Ramos (cell line): ENCODE data around the gene KCNQ1.

Experiments used
- in situ Hi-C: fragments of 300-500 bp; cut with MboI; formaldehyde crosslinking; loops from one replicate; pipeline ENCODE4 v1.14.3; 2022; ENCODE audit warnings: low sequenced_read_pairs; ENCODE audit not compliant: unreplicated experiment

The KCNQ1 gene

DNA sequence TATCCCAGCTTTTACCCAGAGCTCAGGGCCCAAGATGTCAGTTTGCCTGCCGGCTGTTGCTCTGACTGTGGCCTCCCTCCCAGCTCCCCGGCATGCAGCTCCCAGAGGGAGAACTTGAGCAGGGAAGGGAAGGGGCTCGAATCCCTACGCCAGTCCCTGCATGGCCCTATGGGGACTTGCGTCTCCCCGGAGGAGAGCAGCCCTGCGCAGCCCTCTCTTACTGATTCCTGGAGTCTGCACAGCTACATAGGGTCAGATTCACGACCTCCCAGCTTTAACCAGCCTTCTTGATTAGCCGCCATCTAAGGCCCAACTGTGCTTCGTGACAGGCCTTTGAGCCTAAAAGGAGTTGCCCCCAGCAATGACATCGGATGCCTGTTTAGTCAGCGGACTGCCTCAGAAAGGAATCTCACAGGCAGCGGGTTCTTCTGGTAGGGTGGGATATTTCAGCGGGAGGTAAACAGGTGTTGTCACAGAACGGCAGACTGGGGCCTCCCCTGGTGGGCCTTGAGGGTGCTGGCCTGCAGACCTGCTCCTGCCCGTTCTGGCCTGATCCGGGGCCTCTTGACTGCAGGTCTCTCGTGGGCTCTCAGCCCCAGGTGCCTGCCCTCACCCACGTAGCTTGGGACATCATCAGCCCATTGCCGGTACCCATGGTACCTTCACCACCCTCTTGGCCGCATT, 298.8 kb downstream of the KCNQ1 start:
- in situ Hi-C loops = no loop called here

- in situ Hi-C loops = no loop called here
Observed at GRCh38 chr11:2744166-2744565, 299.4 kb downstream of the KCNQ1 start.

- in situ Hi-C loops = no loop called here
Observed at GRCh38 chr11:2745511-2745910, 300.7 kb downstream of the KCNQ1 start.

- in situ Hi-C loops = no loop called here
Observed at GRCh38 chr11:2746401-2747247, 301.8 kb downstream of the KCNQ1 start.

- in situ Hi-C loops = no loop called here
Observed at GRCh38 chr11:2747248-2748027, 302.6 kb downstream of the KCNQ1 start.

- in situ Hi-C loops = no loop called here
Observed at GRCh38 chr11:2748061-2748813, 303.4 kb downstream of the KCNQ1 start.

GRCh38 chr11:2748814-2749554, 304.2 kb downstream of the KCNQ1 start:
- in situ Hi-C loops = no loop called here

GRCh38 chr11:2750101-2750681, 305.4 kb downstream of the KCNQ1 start:
- in situ Hi-C loops = no loop called here

- in situ Hi-C loops = no loop called here
Observed at GRCh38 chr11:2750682-2751522, 306.1 kb downstream of the KCNQ1 start.

- in situ Hi-C loops = no loop called here
Observed at GRCh38 chr11:2751523-2752203, 306.9 kb downstream of the KCNQ1 start.

GRCh38 chr11:2752204-2752770, 307.5 kb downstream of the KCNQ1 start:
- in situ Hi-C loops = no loop called here

DNA sequence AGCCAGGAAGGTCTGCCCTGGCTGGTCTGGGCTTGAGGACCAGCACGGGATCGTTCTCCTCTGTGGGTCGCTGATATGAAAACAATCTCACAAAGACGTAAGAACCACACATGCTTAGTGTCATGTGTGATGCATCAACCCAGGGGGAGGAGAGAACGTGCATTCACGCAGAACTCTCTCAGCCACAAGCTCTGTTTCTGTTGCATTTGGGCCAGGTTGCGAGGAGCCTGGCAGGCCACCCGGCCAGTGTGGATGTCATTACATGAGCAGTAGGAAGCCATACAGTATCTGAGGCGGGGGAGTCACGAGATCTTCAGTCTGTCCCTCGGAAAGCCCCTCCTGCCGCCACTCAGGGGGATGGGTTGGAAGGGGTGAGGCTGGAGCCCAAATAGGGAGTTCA, 308.1 kb downstream of the KCNQ1 start:
- in situ Hi-C loops = no loop called here

DNA sequence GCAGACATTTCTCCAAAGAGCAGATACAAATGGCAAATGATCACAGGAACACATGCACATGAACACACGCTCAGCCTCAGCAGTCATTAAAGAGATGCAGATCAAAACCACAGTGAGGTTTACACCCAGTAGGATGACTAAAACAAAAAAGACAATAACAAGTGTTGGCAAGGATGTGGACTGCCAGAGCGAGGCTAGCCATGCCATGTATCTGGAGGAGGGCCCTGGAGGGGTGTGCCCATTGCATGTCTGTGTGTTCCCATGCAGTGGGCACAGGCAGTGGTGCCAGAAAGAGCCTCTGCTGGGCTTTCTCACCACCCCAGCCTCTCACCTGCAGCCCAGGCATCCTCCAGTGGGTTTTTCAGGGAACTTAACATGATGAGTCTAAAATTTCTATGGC, 309.2 kb downstream of the KCNQ1 start:
- in situ Hi-C loops = no loop called here

DNA sequence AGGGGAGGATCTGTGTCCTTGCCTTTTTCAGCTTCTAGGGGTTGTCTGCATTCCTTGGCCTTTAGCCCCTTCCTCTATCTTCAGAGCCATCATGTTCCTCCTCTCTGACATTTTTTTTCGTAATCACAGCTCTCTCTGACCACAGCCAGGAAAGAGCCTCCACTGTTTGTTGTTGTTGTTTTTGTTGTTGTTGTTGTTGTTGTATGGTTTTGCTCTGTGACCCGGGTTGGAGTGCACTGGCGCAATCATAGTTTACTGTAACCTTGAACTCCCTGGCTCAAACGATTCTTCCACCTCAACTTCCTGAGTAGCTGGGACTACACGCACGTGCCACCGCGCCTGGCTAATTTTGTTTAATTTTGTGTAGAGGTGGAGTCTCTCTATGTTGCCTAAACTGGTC, 310.3 kb downstream of the KCNQ1 start:
- in situ Hi-C loops = no loop called here

DNA sequence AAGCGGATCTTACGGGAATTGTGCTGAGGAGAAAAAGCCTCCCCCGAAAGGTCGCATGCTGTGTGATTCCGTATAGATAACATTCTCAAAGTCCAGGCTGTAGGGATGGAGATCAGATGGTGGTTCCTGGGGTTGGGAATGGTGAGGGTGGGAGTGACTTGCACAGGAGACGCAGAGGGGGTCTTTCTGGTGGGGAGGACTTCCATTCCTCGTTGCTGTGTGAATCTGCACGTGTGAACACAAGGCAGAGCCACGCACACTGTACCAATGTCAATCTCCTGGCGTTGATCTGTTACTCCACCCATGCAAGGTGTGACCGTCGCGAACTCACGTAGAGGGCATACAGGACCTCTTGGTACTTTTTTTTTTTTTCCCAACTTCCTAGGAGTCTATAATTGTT, 313.9 kb downstream of the KCNQ1 start:
- in situ Hi-C loops = no loop called here

DNA sequence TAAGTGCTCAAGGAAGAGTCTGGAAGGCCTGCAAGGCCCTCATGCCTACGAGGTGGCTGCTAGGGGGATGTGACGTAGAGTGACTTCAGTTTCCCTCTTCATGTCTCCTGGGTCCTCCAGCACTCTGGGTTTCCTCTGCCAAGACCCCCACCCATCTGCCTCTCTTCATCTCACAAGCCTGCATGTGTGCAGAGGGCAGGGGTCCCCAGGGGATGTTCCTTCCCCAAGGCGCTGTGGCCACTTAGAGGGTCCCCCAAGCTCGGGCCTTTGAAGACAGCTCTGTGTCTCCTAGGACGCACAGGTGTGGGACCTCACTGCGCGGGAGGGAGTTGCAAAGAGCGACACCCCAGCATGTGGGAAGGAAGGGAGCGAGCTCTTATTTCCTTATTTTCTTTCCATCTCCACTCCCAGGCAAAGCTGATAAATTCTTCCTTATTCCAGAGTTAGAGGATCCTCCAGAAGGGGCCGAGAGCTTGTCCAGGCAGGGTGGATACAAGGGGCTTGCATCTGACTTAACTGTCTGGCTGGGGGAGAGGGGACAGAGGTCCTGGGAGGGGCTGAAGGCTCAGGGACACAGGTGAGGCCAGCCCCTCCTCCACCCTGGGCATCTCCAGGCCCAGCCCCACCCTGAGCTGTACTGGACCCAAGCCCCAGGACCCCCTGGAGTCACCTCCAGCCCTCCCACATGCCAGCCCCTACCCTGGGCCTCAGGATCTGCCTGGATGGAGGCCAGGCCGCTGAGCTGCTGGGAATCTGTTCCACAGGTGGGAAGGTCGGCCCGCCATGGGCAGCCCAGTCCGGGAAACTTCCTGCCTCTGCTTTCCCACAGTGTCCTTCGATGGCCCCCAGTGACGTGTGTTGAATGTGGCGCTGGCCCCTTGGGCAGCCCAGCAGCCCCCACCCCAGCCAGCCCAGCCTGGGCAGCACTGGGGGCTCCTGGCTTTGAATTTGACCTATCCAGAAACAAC, 314.7 kb downstream of the KCNQ1 start:
- in situ Hi-C loops = no loop called here
